SK-N-SH (cell line): Measurements from ENCODE around the gene FAXDC2. TPM values are rescaled to one million over a fixed set of nuclear protein-coding genes. Genes with fewer than 3 reads are reported as not detected.

Source experiments
- CTCF ChIA-PET: fragments of 300-600, 350-600 bp; formaldehyde crosslinking; extraction: SDS; loops from one replicate; lab custom pipeline; 2021; lab: Yijun Ruan, JAX
- POLR2A ChIA-PET: fragments of 350-600 bp; sonication (Branson Sonifier 250); formaldehyde crosslinking; extraction: SDS; loops from one replicate; lab custom pipeline; 2020; ENCODE audit warnings: antibody characterized with exemption, inconsistent platforms; lab: Yijun Ruan, JAX
- DNase-seq: peaks from one replicate; pipeline ENCODE4 v3.0.0; 2012
- H2AFZ ChIP-seq: fragments of 200-600 bp; sonication (generic); 2 replicates; pipeline ENCODE4 v1.8.1; 2016; ENCODE audit warnings: antibody characterized with exemption, mild to moderate bottlenecking, low read depth
- H3F3A ChIP-seq: fragments of 200-600 bp; sonication (generic); replicated peaks from 2 replicates; pipeline ENCODE3; 2016; ENCODE audit warnings: antibody characterized with exemption, mild to moderate bottlenecking; ENCODE audit not compliant: insufficient read depth
- H3K27ac ChIP-seq, 2 experiments: fragments of 200-500 bp in 1 of 2; fragments of 200-600 bp in 1 of 2; sonication (Bioruptor generic) in 1 of 2; sonication (generic), shearing (Covaris generic) in 1 of 2; 2 replicates each; pipeline versions ENCODE4 v1.5.1 to v1.6.1; 2014 to 2016; ENCODE audit warnings: low read depth in 2 of 2, inconsistent platforms in 1 of 2, low read length in 1 of 2, mild to moderate bottlenecking in 1 of 2, mixed read lengths in 1 of 2
- H3K27me3 ChIP-seq: fragments of 200-600 bp; sonication (generic), shearing (Covaris generic); 2 replicates; pipeline ENCODE4 v1.6.1; 2016; ENCODE audit warnings: mixed run types; ENCODE audit not compliant: insufficient read depth
- H3K36me3 ChIP-seq, 2 experiments: fragments of 200-500 bp in 1 of 2; fragments of 200-600 bp in 1 of 2; sonication (Bioruptor generic) in 1 of 2; sonication (generic) in 1 of 2; replicated peaks in 1 of 2; 2 replicates each; pipeline versions ENCODE3 to v1.5.1; 2014 to 2016; ENCODE audit warnings: low read length in 1 of 2, mild to moderate bottlenecking in 1 of 2; ENCODE audit not compliant: insufficient read depth in 2 of 2, control insufficient read depth in 1 of 2
- H3K4me1 ChIP-seq, 2 experiments: fragments of 200-500 bp in 1 of 2; fragments of 200-600 bp in 1 of 2; sonication (Bioruptor generic) in 1 of 2; sonication (generic), shearing (Covaris generic) in 1 of 2; 2 replicates each; pipeline versions ENCODE4 v1.5.1 to v1.6.1; 2014 to 2016; ENCODE audit warnings: low read depth in 1 of 2, low read length in 1 of 2, mixed run types in 1 of 2; ENCODE audit not compliant: insufficient read depth in 2 of 2, control insufficient read depth in 1 of 2
- H3K4me2 ChIP-seq: fragments of 200-600 bp; sonication (generic), shearing (Covaris generic); 2 replicates; pipeline ENCODE4 v1.6.1; 2017; ENCODE audit warnings: mixed run types
- H3K4me3 ChIP-seq, 2 experiments: fragments of 200-500 bp in 1 of 2; fragments of 200-600 bp in 1 of 2; sonication (Bioruptor generic) in 1 of 2; sonication (generic), shearing (Covaris generic) in 1 of 2; 2 replicates each; pipeline versions ENCODE4 v1.5.1 to v1.8.1; 2014 to 2016; ENCODE audit warnings: low read depth in 2 of 2, inconsistent platforms in 1 of 2, low read length in 1 of 2, mild to moderate bottlenecking in 1 of 2, mixed read lengths in 1 of 2, moderate library complexity in 1 of 2
- H3K79me2 ChIP-seq: fragments of 200-600 bp; sonication (generic); 2 replicates; pipeline ENCODE4 v1.8.1; 2017; ENCODE audit warnings: mild to moderate bottlenecking; ENCODE audit not compliant: insufficient read depth
- H3K9ac ChIP-seq: fragments of 200-600 bp; sonication (generic); 2 replicates; pipeline ENCODE4 v1.6.1; 2017; ENCODE audit warnings: mixed run types
- H3K9me2 ChIP-seq: fragments of 200-600 bp; sonication (generic); 2 replicates; pipeline ENCODE4 v1.6.1; 2017; ENCODE audit warnings: mixed run types
- H3K9me3 ChIP-seq: fragments of 200-600 bp; sonication (generic); 2 replicates; pipeline ENCODE4 v1.6.1; 2017; ENCODE audit warnings: mixed run types, mild to moderate bottlenecking, moderate library complexity
- H4K20me1 ChIP-seq: fragments of 200-600 bp; sonication (generic); 2 replicates; pipeline ENCODE4 v1.6.1; 2017; ENCODE audit warnings: mild to moderate bottlenecking, mixed run types; ENCODE audit not compliant: insufficient read depth
- CHD2 ChIP-seq: fragments of 150-350 bp; IDR thresholded peaks from 2 replicates; pipeline ENCODE4 v1.6.1; 2018; ENCODE audit warnings: low read length; ENCODE audit not compliant: partially characterized antibody
- CTCF ChIP-seq: fragments of 200-600 bp; sonication (generic); IDR thresholded peaks from 2 replicates; pipeline ENCODE4 v1.6.1; 2017; ENCODE audit warnings: antibody characterized with exemption, mild to moderate bottlenecking, moderate library complexity
- ELF1 ChIP-seq: IDR thresholded peaks from 2 replicates; pipeline ENCODE4 v1.4.0; 2012
- EP300 ChIP-seq, 2 experiments: IDR thresholded peaks; 2 replicates each; pipeline versions ENCODE4 v1.4.0 to v1.6.1; 2012; ENCODE audit warnings: borderline replicate concordance in 1 of 2, low read depth in 1 of 2, low read length in 1 of 2
- FOSL2 ChIP-seq: IDR thresholded peaks from 2 replicates; pipeline ENCODE4 v1.4.0; 2012; ENCODE audit warnings: low read depth, mild to moderate bottlenecking, moderate library complexity, borderline replicate concordance
- MAX ChIP-seq: IDR thresholded peaks from 2 replicates; pipeline ENCODE4 v1.4.0; 2012; ENCODE audit warnings: low read depth
- MEF2A ChIP-seq: IDR thresholded peaks from 2 replicates; pipeline ENCODE4 v1.4.0; 2012; ENCODE audit warnings: low read depth, borderline replicate concordance
- MXI1 ChIP-seq: IDR thresholded peaks from 2 replicates; pipeline ENCODE4 v1.6.1; 2012; ENCODE audit warnings: mild to moderate bottlenecking, low read depth, low read length, improper control_type of control experiment
- RFX5 ChIP-seq: IDR thresholded peaks from 2 replicates; pipeline ENCODE4 v1.6.1; 2012; ENCODE audit warnings: mild to moderate bottlenecking, improper control_type of control experiment, low read length
- SIN3A ChIP-seq: IDR thresholded peaks from 2 replicates; pipeline ENCODE4 v1.6.1; 2012; ENCODE audit warnings: low read depth, mild to moderate bottlenecking, low read length, moderate library complexity, borderline replicate concordance
- TCF12 ChIP-seq: IDR thresholded peaks from 2 replicates; pipeline ENCODE4 v1.4.0; 2012
- TEAD4 ChIP-seq: IDR thresholded peaks from 2 replicates; pipeline ENCODE4 v1.4.0; 2012; ENCODE audit warnings: mild to moderate bottlenecking, borderline replicate concordance; ENCODE audit not compliant: insufficient read depth
- USF2 ChIP-seq: fragments of 150-350 bp; IDR thresholded peaks from 2 replicates; pipeline ENCODE4 v1.6.1; 2017; ENCODE audit warnings: antibody characterized with exemption, low read length, low read depth, borderline replicate concordance
- WGBS: methylation state at CpG from one replicate; pipeline ENCODE4 v1.1.6; 2017; ENCODE audit warnings: low lambda C conversion rate; 5-methylcytosine and 5-hydroxymethylcytosine counted together
- polyA plus RNA-seq, 3 experiments: library from polyadenylated mRNA; depleted of rRNA; stranded (reverse); fragments of >200 nt; gene quantifications; 2 replicates each; pipeline ENCODE4 v1.2.3, GENCODE V29; 2012

The FAXDC2 gene
- polyA plus RNA-seq, 1 of the 3 experiments (the other 2 are of a cell fraction): 6.0 TPM

GRCh38 chr5:154840435-154841272 is 9.7 kb downstream of the FAXDC2 start:
- ChIA-PET POLR2A (no interaction called here), CTCF (interaction anchor here (0.9 to 1.1 kb wide), 2 partner anchors 11 to 125 kb away, joined by 3 to 5 read pairs; no protein-coding TSS in a partner anchor)
- peaks cover 3% of the 10 kb centered on the region for H3F3A ChIP-seq
- H3K4me1 ChIP-seq: peaks cover 4 to 8% of the 10 kb centered on the region in 2 experiments; a peak in 3 of 4 replicates
- H3K9me3 ChIP-seq: no peaks in the 10 kb centered on the region
- H3K79me2 ChIP-seq: no peaks in the 10 kb centered on the region
- H3K9me2 ChIP-seq: no peaks in the 10 kb centered on the region
- H2AFZ ChIP-seq: no peak overlapping the region
- no peaks in the 10 kb centered on the region for H3K27me3 ChIP-seq
- no peak overlapping the region for H3K9ac ChIP-seq
- H3K27ac ChIP-seq: no peak overlapping the region
- DNase-seq: no peak
- WGBS: 78% methylated on average over 6 of the region's 6 CpGs
- H3K4me2 ChIP-seq: no peak overlapping the region
- H4K20me1 ChIP-seq: no peaks in the 10 kb centered on the region
- H3K4me3 ChIP-seq: no peak overlapping the region
- H3K36me3 ChIP-seq: no peaks in the 10 kb centered on the region
- no peak for TF ChIP-seq CTCF
- no peak for TF ChIP-seq MAX
- no peak for TF ChIP-seq RFX5
- no peak for TF ChIP-seq TEAD4
- TF ChIP-seq MXI1: no peak
- no peak for TF ChIP-seq TCF12
- no peak for TF ChIP-seq MEF2A
- no peak for TF ChIP-seq CHD2
- TF ChIP-seq USF2: no peak
- no peak for TF ChIP-seq ELF1
- no peak for TF ChIP-seq SIN3A
- no peak for TF ChIP-seq FOSL2
- no peak for TF ChIP-seq EP300 (IDR thresholded peaks at IDR 0.05; ENCODE audit: borderline replicate concordance in 1 of 2, low read depth in 1 of 2, low read length in 1 of 2)
